Activated CD8-positive, alpha-beta T cell treated with anti-CD3 and anti-CD28 coated beads for 36 hours (primary cell): Measurements from ENCODE around the gene CALM3. TPM values are rescaled to one million over a fixed set of nuclear protein-coding genes. Genes with fewer than 3 reads are reported as not detected.

Source experiments
- ATAC-seq: fragments of 200-7000 bp; cut with Tn5 transposase; one replicate; pipeline ENCODE4 v1.10.0; 2021; ENCODE audit warnings: mild to moderate bottlenecking, moderate library complexity
- CTCF ChIA-PET: fragments of 350-600 bp; sonication (Branson Sonifier 250); formaldehyde crosslinking; loops from one replicate; lab custom pipeline; 2021; ENCODE audit warnings: antibody characterized with exemption; lab: Charles Lee
- POLR2A ChIA-PET: fragments of 350-600 bp; sonication (Branson Sonifier 250); formaldehyde crosslinking; loops from one replicate; lab custom pipeline; 2021; ENCODE audit warnings: antibody characterized with exemption; lab: Charles Lee
- DNase-seq: peaks from one replicate; pipeline ENCODE4 v3.0.0-alpha.2; 2020
- H3K27ac Mint-ChIP-seq: one replicate; pipeline ENCODE4 v1.8.0; 2021; ENCODE audit warnings: mild to moderate bottlenecking, mixed read lengths
- H3K27me3 Mint-ChIP-seq: one replicate; pipeline ENCODE4 v1.8.0; 2021; ENCODE audit warnings: mixed read lengths
- H3K36me3 Mint-ChIP-seq: one replicate; pipeline ENCODE4 v1.8.0; 2021; ENCODE audit warnings: low read depth, mixed read lengths
- H3K4me1 Mint-ChIP-seq: one replicate; pipeline ENCODE4 v1.8.0; 2021; ENCODE audit warnings: low read depth, mixed read lengths
- H3K4me3 Mint-ChIP-seq: one replicate; pipeline ENCODE4 v1.8.0; 2021; ENCODE audit warnings: mild to moderate bottlenecking, moderate library complexity, mixed read lengths
- H3K9me3 Mint-ChIP-seq: one replicate; pipeline ENCODE4 v1.8.0; 2021; ENCODE audit warnings: mixed read lengths
- CTCF ChIP-seq: fragments of 200-600 bp; IDR thresholded peaks from one replicate; pipeline ENCODE4 v1.8.0; 2022; ENCODE audit warnings: antibody characterized with exemption, mild to moderate bottlenecking
- intact Hi-C: fragments of 100-400 bp; cut with micrococcal nuclease; formaldehyde crosslinking; loops from one replicate; pipeline ENCODE4 v1.10.0; 2022
- total RNA-seq, 2 experiments: library from RNA; stranded (reverse); gene quantifications; one replicate each; pipeline ENCODE4 v1.2.3, GENCODE V29; 2021

The CALM3 gene
- total RNA-seq, 2 experiments from 2014 or later: 565 to 582 TPM

- CTCF ChIA-PET: interaction anchor here (0.8 to 19.7 kb wide), 8 partner anchors 9 to 148 kb away, joined by 3 to 300 read pairs (median 4); partner anchors contain the start of gene DACT3
- POLR2A ChIA-PET: interaction anchor here (0.6 to 10.7 kb wide), 8 partner anchors 10 to 1170 kb away, joined by 3 to 232 read pairs (median 4); no protein-coding TSS in a partner anchor
- ATAC-seq (no peak), DNase-seq (no peak)
- no peak for TF ChIP-seq CTCF
- intact Hi-C loops: no loop called here
- H3K4me3 Mint-ChIP-seq: no peak overlapping the region
- peak overlapping the region; percentile 70 for H3K27ac Mint-ChIP-seq
- peaks cover 70% of the 10 kb centered on the region for H3K36me3 Mint-ChIP-seq
- H3K9me3 Mint-ChIP-seq: no peaks in the 10 kb centered on the region
- H3K4me1 Mint-ChIP-seq: peaks cover 49% of the 10 kb centered on the region
- H3K27me3 Mint-ChIP-seq: no peaks in the 10 kb centered on the region
These were observed 4.9 kb downstream of the CALM3 start for GRCh38 chr19:46606019-46606418.

- H3K4me3 Mint-ChIP-seq: no peak overlapping the region
- H3K36me3 Mint-ChIP-seq: peaks cover 79% of the 10 kb centered on the region
- intact Hi-C loops: no loop called here
- peaks cover 58% of the 10 kb centered on the region for H3K4me1 Mint-ChIP-seq
- no peak for ATAC-seq
- CTCF ChIA-PET: interaction anchor here (0.9 to 19.7 kb wide), 10 partner anchors 8 to 147 kb away, joined by 3 to 300 read pairs (median 4); partner anchors contain the start of gene DACT3
- H3K27ac Mint-ChIP-seq: peak overlapping the region; percentile 70
- POLR2A ChIA-PET: interaction anchor here (1.1 to 10.7 kb wide), 7 partner anchors 9 to 165 kb away, joined by 3 to 232 read pairs (median 4); no protein-coding TSS in a partner anchor
- no peak for DNase-seq
- no peaks in the 10 kb centered on the region for H3K9me3 Mint-ChIP-seq
- no peak for TF ChIP-seq CTCF
- H3K27me3 Mint-ChIP-seq: no peaks in the 10 kb centered on the region
These were observed 5.7 kb downstream of the CALM3 start for GRCh38 chr19:46606681-46607447.

GRCh38 chr19:46607448-46607841 lies 6.3 kb downstream of the CALM3 start:
- Mint-ChIP-seq H3K27ac (peak overlapping the region; percentile 49), H3K4me1 (peaks cover 63% of the 10 kb centered on the region), H3K4me3 (no peak overlapping the region), H3K27me3 (no peaks in the 10 kb centered on the region), H3K36me3 (peaks cover 76% of the 10 kb centered on the region), H3K9me3 (no peaks in the 10 kb centered on the region)
- POLR2A ChIA-PET: interaction anchor here (1.2 to 10.7 kb wide), 5 partner anchors 8 to 165 kb away, joined by 3 to 232 read pairs (median 5); no protein-coding TSS in a partner anchor
- DNase-seq (no peak), ATAC-seq (no peak)
- CTCF ChIA-PET: interaction anchor here (0.9 to 19.7 kb wide), 5 partner anchors 13 to 146 kb away, joined by 3 to 300 read pairs (median 4); partner anchors contain the start of gene DACT3
- TF ChIP-seq CTCF: no peak
- intact Hi-C loops: no loop called here

- Mint-ChIP-seq H3K4me1 (peaks cover 64% of the 10 kb centered on the region), H3K27ac (no peak overlapping the region), H3K4me3 (no peak overlapping the region), H3K36me3 (peaks cover 71% of the 10 kb centered on the region), H3K27me3 (no peaks in the 10 kb centered on the region), H3K9me3 (no peaks in the 10 kb centered on the region)
- ATAC-seq (no peak), DNase-seq (no peak)
- intact Hi-C loops: no loop called here
- TF ChIP-seq CTCF: no peak
- POLR2A ChIA-PET: interaction anchor here (1.1 to 14.9 kb wide), 4 partner anchors 3 to 19 kb away, joined by 3 to 232 read pairs (median 118); partner anchors contain the start of gene CALM3
- CTCF ChIA-PET: interaction anchor here (19.7 kb wide), 1 partner anchor 54 kb away, joined by 300 read pairs; the partner anchor contains the start of gene DACT3
These were observed 7.0 kb downstream of the CALM3 start for GRCh38 chr19:46608178-46608577.
